K562 (cell line): Measurements from ENCODE around the gene SPAG9. TPM values are rescaled to one million over a fixed set of nuclear protein-coding genes. Genes with fewer than 3 reads are reported as not detected.

Experiments used
- AFF4 ChIP-seq: sonication (generic); formaldehyde crosslinking; IDR thresholded peaks from 2 replicates; pipeline ENCODE4 v1.8.0; 2023; ENCODE audit warnings: mild to moderate bottlenecking, missing genetic modification reagents
- BRCA1 ChIP-seq, 2 experiments: fragments of 450-650 bp in 1 of 2; sonication (generic) in 1 of 2; formaldehyde crosslinking in 1 of 2; IDR thresholded peaks; 2 replicates each; pipeline versions ENCODE4 v1.5.0 to v1.6.1; 2017 to 2020; ENCODE audit warnings: mild to moderate bottlenecking in 1 of 2, missing genetic modification reagents in 1 of 2
- BRD9 ChIP-seq: fragments of 450-650 bp; IDR thresholded peaks from 2 replicates; pipeline ENCODE4 v1.6.1; 2018; ENCODE audit warnings: low read depth; ENCODE audit not compliant: partially characterized antibody
- ESRRA ChIP-seq: fragments of 450-650 bp; IDR thresholded peaks from 2 replicates; pipeline ENCODE4 v1.6.1; 2014; ENCODE audit warnings: low read depth, mild to moderate bottlenecking, moderate library complexity, borderline replicate concordance
- HDAC3 ChIP-seq: fragments of 450-650 bp; IDR thresholded peaks from 2 replicates; pipeline ENCODE4 v1.6.1; 2018; ENCODE audit warnings: borderline replicate concordance, mild to moderate bottlenecking, moderate library complexity; ENCODE audit not compliant: partially characterized antibody
- KLF16 ChIP-seq: IDR thresholded peaks from 2 replicates; pipeline ENCODE4 v1.6.1; 2016; ENCODE audit warnings: antibody characterized with exemption
- SIN3A ChIP-seq, 2 experiments: fragments of 150-350 bp in 1 of 2; IDR thresholded peaks; 2 replicates each; pipeline ENCODE4 v1.6.1; 2011 to 2016; ENCODE audit warnings: borderline replicate concordance in 2 of 2, low read depth in 2 of 2, low read length in 2 of 2, mild to moderate bottlenecking in 2 of 2, moderate library complexity in 2 of 2; ENCODE audit not compliant: control insufficient read depth in 1 of 2
- SIN3B ChIP-seq: fragments of 450-650 bp; IDR thresholded peaks from 2 replicates; pipeline ENCODE4 v1.6.1; 2017; ENCODE audit warnings: low read depth, mild to moderate bottlenecking, moderate library complexity
- SMAD4 ChIP-seq: fragments of 250-450 bp; sonication (Bioruptor Pico); conservative IDR thresholded peaks from 2 replicates; pipeline ENCODE4 v1.8.0; 2021; ENCODE audit warnings: inconsistent platforms, mild to moderate bottlenecking, moderate library complexity
- STAG1 ChIP-seq: sonication (generic); formaldehyde crosslinking; IDR thresholded peaks from 2 replicates; pipeline ENCODE4 v1.5.0; 2020; ENCODE audit warnings: missing genetic modification reagents, borderline replicate concordance
- polyA plus RNA-seq, 8 experiments: library from polyadenylated mRNA; depleted of rRNA in 4 of 8; stranded (reverse) in 5 of 8; unstranded in 3 of 8; fragments of >200 nt; fragmentation: Nextera tagmentation in 2 of 8; fragmentation: Illumina TruSeq in 1 of 8; extraction: Ambion mirVana in 2 of 8; extraction: Trizol in 1 of 8; gene quantifications; 2 replicates each; pipeline versions ENCODE4 v1.2.1 to v1.2.3, GENCODE V29; 2011 to 2014; ENCODE audit warnings: inconsistent platforms in 1 of 8, missing spikeins in 1 of 8
- total RNA-seq, 7 experiments: library from RNA; depleted of rRNA in 6 of 7; stranded (reverse); fragments of >200 nt in 6 of 7; fragmentation: Illumina TruSeq in 2 of 7; extraction: Trizol in 2 of 7; gene quantifications; 2 replicates each; pipeline versions ENCODE4 v1.2.1 to v1.2.3, GENCODE V29; 2011 to 2021; ENCODE audit warnings: low replicate concordance in 1 of 7
- TF ChIP-seq, protein P1 (sequence below), 3 experiments: fragments of 200-800 bp in 1 of 3; fragments of 250-450 bp in 1 of 3; fragments of 450-650 bp in 1 of 3; sonication (Bioruptor Pico) in 1 of 3; sonication (Bioruptor generic) in 1 of 3; formaldehyde crosslinking in 1 of 3; IDR thresholded peaks; 2 replicates each; pipeline versions ENCODE4 v1.6.1 to v1.8.0; 2016 to 2022; ENCODE audit warnings: mild to moderate bottlenecking in 2 of 3, missing genetic modification characterization in 2 of 3, missing compliant biosample characterization in 1 of 3, moderate library complexity in 1 of 3
- TF ChIP-seq, protein P2 (sequence below): fragments of 250-450 bp; sonication (Bioruptor Pico); IDR thresholded peaks from 2 replicates; pipeline ENCODE4 v1.8.0; 2022; ENCODE audit warnings: moderate library complexity, mild to moderate bottlenecking, inconsistent platforms
- TF ChIP-seq, protein P3 (sequence below): sonication (generic); formaldehyde crosslinking; IDR thresholded peaks from 2 replicates; pipeline ENCODE4 v1.8.1; 2023; ENCODE audit warnings: mild to moderate bottlenecking, missing genetic modification reagents

Gene SPAG9
- total and polyA plus RNA-seq, 9 of the 15 experiments (the other 6 are each of a cell fraction or from before 2014, with no cell fraction given): 12.2 to 99.2 (median 58.2) TPM

DNA sequence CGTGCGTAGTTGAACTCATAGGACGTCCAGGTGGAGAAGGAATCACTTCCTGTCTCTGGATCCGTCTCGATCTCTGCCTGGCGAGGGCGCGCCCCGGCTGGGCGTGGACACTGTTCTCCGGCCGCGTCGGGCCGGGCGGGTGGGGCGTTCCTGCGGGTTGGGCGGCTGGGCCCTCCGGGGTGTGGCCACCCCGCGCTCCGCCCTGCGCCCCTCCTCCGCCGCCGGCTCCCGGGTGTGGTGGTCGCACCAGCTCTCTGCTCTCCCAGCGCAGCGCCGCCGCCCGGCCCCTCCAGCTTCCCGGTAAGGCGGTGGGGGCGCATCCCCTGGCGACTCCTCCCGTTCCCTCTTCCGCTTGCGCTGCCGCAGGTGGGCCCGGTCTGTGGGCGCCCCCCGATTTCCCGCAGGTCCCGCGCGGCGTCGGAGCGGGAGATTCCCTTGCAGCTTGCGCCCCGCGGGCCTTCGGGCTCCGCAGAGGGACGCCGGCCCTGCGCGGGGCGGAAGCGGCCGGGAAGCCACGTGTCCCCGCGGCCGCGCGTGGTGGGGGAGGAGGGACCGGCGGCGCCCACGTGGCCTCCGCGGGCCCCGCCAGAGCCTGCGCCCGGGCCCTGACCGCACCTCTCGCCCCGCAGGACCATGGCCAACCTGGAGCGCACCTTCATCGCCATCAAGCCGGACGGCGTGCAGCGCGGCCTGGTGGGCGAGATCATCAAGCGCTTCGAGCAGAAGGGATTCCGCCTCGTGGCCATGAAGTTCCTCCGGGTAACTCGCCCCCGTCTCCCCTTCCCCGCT, 45.7 kb upstream of the SPAG9 start, which contains the start of gene NME2 (continued):
- peak; percentile 67; the same call in 1 of the 2 replicates for TF ChIP-seq AFF4
- TF ChIP-seq KLF16: no peak
- TF ChIP-seq, protein P1, sequence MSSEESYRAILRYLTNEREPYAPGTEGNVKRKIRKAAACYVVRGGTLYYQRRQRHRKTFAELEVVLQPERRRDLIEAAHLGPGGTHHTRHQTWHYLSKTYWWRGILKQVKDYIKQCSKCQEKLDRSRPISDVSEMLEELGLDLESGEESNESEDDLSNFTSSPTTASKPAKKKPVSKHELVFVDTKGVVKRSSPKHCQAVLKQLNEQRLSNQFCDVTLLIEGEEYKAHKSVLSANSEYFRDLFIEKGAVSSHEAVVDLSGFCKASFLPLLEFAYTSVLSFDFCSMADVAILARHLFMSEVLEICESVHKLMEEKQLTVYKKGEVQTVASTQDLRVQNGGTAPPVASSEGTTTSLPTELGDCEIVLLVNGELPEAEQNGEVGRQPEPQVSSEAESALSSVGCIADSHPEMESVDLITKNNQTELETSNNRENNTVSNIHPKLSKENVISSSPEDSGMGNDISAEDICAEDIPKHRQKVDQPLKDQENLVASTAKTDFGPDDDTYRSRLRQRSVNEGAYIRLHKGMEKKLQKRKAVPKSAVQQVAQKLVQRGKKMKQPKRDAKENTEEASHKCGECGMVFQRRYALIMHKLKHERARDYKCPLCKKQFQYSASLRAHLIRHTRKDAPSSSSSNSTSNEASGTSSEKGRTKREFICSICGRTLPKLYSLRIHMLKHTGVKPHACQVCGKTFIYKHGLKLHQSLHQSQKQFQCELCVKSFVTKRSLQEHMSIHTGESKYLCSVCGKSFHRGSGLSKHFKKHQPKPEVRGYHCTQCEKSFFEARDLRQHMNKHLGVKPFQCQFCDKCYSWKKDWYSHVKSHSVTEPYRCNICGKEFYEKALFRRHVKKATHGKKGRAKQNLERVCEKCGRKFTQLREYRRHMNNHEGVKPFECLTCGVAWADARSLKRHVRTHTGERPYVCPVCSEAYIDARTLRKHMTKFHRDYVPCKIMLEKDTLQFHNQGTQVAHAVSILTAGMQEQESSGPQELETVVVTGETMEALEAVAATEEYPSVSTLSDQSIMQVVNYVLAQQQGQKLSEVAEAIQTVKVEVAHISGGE (CRISPR knock-in tag; IDR thresholded peaks at IDR 0.05): peak in 1 of 3 experiments; percentile 24; a peak in 2 of 6 replicates
- no peak for TF ChIP-seq SMAD4 (CRISPR knock-in tag)
- TF ChIP-seq HDAC3: no peak
- peak; percentile 86 to 97; a peak in 3 of 4 replicates for TF ChIP-seq SIN3A (IDR thresholded peaks at IDR 0.05; ENCODE audit: borderline replicate concordance in 2 of 2, control insufficient read depth in 1 of 2, low read depth in 2 of 2, low read length in 2 of 2)
- peak; percentile 29; the same call in 1 of the 2 replicates for TF ChIP-seq STAG1 (CRISPR knock-in tag)
- TF ChIP-seq, protein P2, sequence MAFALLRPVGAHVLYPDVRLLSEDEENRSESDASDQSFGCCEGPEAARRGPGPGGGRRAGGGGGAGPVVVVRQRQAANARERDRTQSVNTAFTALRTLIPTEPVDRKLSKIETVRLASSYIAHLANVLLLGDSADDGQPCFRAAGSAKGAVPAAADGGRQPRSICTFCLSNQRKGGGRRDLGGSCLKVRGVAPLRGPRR: no peak
- no peak for TF ChIP-seq BRCA1 (IDR thresholded peaks at IDR 0.05)
- 0 out of 2 replicates have a peak, but pooled peaks have one; percentile 84 for TF ChIP-seq BRCA1 (CRISPR knock-in tag; IDR thresholded peaks at IDR 0.05)
- TF ChIP-seq BRD9: peak; percentile 19
- TF ChIP-seq SIN3B: peak; percentile 64
- TF ChIP-seq, protein P3, sequence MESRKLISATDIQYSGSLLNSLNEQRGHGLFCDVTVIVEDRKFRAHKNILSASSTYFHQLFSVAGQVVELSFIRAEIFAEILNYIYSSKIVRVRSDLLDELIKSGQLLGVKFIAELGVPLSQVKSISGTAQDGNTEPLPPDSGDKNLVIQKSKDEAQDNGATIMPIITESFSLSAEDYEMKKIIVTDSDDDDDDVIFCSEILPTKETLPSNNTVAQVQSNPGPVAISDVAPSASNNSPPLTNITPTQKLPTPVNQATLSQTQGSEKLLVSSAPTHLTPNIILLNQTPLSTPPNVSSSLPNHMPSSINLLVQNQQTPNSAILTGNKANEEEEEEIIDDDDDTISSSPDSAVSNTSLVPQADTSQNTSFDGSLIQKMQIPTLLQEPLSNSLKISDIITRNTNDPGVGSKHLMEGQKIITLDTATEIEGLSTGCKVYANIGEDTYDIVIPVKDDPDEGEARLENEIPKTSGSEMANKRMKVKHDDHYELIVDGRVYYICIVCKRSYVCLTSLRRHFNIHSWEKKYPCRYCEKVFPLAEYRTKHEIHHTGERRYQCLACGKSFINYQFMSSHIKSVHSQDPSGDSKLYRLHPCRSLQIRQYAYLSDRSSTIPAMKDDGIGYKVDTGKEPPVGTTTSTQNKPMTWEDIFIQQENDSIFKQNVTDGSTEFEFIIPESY (CRISPR knock-in tag): no peak; the same call in 1 of the 2 replicates
- no peak for TF ChIP-seq ESRRA
